GM21447 (cell line): Measurements from ENCODE around the gene SEC61A2.
"Not testable (repeated sequence)": the region's sequence is repeated elsewhere in the genome, so short reads cannot be mapped to it uniquely, and the experiment has no call there.

Experiments
- ATAC-seq: cut with Tn5 transposase; IDR thresholded peaks from one replicate; pipeline ENCODE4 v1.9.1; 2021; ENCODE audit not compliant: unreplicated experiment

Gene SEC61A2

DNA sequence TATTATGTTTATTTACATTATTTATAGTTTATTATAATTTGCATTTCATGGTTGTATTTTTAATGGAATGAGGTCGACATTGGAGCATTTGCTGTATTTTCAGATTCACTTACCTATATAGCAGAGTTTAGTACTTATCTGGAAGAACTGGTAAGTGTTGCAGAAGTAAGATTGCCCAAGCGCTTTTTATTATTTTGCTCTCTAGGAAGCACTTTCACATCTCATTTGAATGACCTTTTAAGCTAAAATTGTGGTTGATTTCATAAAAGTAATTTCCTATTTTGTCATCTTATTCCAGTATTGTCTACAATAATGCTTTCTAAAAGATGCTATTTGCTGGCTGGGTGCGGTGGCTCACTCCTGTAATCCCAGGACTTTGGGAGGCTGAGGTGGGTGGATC is 28.6 kb downstream of the SEC61A2 start:
- ATAC-seq = no peak

- ATAC-seq = no peak
These were observed 31.2 kb downstream of the SEC61A2 start for GRCh38 chr10:12160664-12161063.

DNA sequence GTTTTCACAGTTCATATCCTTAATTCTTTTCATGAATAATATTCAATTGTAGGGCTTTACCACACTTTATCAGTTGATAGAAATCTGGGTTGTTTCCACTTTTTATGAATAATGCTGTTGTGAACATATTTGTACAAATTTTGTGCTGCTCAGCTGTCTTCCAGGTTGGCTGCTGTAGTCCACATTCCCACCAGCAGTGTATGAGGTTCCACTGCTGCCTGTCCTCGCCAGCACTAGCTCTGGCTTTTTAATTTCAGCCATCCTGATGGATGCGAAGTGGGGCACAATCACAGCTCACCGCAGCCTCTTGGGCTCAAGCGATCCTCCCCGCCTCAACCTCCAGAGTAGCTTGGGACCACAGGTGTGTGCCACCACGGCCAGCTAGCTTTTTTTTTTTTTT is 33.5 kb downstream of the SEC61A2 start:
- no peak for ATAC-seq

DNA sequence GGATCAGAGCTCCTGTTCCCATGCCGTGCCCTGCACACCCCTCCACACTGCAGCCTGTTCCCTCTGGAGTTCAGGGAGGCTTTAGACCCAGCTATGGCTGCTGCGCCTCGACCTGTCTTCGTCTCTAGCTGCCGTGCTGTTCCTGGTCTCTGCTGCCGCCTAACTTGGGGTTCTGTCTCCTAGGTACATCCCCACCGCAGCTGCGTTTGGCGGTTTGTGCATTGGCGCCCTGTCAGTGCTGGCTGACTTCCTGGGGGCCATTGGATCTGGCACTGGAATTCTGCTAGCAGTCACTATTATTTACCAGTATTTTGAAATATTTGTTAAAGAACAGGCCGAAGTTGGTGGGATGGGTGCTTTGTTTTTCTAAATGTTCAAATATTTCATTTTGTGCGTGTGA is 34.6 kb downstream of the SEC61A2 start:
- no peak for ATAC-seq

DNA sequence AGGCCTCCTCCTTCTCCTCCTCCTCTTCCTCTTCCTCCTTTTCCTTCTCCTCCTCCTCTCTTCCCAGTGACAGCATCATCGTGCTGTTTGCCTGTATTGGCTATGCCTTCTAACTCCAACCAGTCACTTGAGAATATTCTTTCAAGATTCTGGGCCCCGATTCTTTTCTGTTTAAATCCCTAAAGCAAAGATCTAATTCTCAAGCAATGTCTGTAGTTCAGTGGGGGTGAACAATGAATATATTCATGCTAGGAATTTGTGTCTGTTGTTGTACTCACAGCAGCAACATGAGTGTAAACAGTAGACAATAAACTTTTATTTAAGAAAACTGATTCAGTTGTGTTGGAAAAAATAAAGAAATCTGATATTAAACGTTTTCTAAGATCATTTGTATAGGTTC is 35.6 kb downstream of the SEC61A2 start:
- no peak for ATAC-seq

DNA sequence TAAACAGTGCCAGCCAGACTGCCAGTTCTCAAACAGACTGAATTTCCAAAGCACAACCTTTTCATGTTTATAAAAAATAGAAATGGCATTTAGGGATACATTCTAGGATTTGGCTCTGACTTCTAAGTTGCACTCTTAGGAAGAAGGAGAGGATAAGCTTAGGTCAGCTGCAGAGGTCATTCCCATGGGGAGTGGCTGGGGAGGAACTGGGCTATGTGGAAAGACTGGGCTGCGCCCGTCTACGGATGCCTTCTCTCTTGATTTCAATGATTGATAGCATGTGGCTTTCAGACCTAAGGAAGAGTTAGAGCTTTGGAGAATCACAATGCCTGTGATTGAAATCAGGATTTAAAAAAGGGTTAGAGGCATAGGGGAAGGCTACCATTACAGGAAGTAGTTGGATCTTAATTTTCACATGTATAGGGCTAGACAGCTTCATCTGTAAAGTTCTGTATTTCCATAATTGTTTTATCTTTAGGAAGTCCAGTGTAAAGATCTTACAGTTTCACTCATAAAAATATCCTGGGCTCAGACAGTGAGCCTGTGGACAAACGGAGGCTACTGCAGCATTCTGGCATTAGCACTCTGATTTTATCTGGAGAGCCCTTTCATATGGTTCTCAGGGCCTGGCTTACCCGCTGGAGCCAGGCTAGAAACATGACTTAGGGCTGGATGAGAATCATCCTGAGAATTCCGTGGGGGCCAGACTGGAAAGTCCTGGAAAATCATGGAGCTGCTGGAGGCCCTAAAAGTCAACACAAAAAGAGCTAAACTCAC is 36.7 kb downstream of the SEC61A2 start:
- no peak for ATAC-seq

DNA sequence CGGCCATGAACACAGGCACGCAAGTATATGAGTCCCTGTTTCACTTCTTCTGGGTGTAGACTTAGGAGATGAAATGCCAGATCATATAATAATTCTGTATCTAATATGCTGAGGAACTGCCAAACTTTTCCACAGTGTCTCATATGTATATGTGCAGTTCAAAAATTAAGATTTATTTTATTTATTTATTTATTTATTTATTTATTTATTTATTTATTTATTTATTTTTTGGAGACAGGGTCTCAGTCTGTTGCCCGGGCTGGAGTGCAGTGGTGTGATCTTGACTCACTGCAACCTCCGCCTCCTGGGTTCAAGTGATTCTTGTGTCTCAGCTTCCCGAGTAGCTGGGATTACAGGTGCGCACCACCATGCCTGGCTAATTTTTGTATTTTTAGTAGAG is 42.0 kb downstream of the SEC61A2 start:
- ATAC-seq = not testable (repeated sequence)

GRCh38 chr10:12177642-12178041 is 48.2 kb downstream of the SEC61A2 start:
- no peak for ATAC-seq

DNA sequence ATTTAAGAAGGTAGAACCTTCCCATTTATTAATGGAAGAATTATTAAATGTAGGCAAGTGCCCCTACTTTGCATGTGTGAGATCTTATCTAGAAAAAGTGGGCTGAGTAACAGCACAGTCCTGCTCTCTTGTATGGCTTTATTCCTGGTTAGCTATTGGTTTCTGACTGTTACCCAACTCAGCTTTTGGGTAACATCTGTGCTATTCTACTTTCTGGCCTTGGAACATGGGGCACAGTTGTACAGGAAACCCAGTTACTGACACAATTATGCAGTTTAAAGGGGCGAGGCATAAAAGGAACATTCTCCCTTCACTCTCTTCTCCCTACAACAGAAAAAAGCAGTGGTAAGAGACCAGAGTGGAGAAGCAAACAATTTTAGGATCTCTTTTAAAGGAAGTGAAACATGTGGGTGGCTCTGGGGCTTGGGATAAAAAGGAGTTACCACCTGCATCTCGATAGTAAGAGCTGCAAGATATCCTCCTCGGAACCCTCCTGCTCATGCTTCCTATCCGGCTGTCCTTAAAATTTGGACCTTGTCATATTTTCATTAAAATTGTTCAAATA is 50.2 kb downstream of the SEC61A2 start:
- no peak for ATAC-seq

GRCh38 chr10:12180221-12180974 is 50.9 kb downstream of the SEC61A2 start:
- ATAC-seq = no peak

DNA sequence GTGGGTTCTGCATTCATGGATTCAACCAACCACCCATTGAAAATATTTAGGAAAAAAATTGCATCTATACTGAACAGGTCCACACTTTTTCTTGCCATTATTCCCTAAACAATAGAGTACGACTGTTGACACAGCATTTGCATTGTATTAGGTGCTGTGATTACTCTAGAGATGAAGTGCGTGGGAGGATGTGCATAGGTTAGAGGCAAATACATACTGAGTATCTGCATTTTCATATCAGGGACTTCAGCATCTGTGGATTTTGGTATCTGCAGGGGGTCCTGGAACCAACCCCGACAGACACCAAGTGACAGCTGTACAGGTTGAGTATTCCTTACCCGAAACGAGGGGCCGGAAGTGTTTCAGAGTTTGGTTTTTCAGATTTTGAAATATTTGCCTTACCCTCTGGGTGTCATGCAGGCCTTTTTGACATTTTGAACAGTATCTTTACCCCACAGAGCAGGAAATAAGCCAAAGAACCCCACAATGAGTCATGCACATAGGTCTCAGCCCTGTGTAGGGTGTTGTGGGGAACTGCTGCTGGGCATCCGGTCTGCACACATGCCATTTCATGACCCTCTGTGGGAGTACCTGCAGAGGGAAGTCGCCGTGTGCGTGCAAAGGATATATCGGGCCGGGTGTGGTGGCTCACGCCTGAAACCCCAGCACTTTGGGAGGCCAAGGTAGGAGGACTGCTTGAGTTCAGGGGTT is 51.7 kb downstream of the SEC61A2 start:
- ATAC-seq = peak; percentile 87

DNA sequence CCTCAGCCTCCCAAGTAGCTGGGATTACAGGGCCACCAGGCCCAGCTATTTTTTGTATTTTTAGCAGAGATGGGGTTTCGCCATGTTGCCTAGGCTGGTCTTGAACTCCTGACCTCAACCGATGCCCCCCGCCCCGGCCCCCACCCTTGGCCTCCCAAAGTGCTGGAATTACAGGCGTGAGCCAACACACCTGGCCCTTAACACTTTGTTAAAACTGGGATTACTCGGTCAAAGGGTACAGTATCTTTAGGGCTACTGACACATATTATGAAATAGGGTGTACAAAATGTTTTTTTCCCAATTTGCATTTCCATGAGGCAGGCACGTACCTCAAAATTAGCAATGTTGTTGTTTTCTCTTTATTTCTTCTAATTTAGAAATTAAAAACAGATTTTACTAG is 54.7 kb downstream of the SEC61A2 start:
- ATAC-seq = no peak

GRCh38 chr10:12186323-12186722 is 56.8 kb downstream of the SEC61A2 start:
- ATAC-seq = no peak

- no peak for ATAC-seq
These were observed 57.9 kb downstream of the SEC61A2 start for GRCh38 chr10:12187321-12187905.

- no peak for ATAC-seq
These were observed 59.2 kb downstream of the SEC61A2 start for GRCh38 chr10:12188656-12189055.

DNA sequence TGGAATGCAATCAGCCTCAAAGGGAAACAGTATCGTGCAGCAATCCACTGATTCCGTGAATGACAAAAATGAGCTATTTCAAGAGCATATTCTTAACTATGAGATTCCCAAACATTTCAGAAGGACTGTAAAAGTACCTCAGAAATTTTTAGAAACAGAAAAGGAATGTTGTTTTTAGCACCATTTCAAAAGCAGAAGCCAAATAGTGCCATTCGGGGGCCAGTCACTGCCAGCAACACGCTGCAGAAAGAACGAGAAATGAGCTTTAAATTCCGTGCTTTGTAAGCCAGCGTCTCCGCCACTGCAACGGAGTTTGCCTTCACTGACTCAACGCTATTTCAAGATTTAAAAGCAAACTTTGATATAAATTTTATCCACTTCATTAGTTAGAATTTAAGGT is 59.9 kb downstream of the SEC61A2 start:
- ATAC-seq = no peak

GRCh38 chr10:12191715-12192114 is 62.2 kb downstream of the SEC61A2 start:
- no peak for ATAC-seq

DNA sequence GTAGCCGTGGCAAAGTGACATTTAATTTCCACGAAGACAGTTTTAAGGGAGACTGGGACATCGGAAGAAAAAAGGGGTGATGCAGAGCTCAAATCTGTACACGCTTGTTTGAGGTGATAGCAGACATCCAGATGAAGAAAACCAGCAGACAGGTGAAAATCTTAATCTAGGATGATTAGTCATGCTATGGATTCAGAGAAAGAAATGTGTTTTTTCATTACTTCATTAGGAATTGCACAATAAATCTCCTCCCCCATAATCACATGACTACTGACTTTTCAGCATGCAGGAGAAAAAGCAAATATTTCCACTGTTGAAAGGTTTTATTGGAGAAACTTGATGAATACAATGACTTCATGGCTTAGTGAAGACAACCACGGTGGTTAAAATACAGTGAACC is 63.7 kb downstream of the SEC61A2 start:
- no peak for ATAC-seq

DNA sequence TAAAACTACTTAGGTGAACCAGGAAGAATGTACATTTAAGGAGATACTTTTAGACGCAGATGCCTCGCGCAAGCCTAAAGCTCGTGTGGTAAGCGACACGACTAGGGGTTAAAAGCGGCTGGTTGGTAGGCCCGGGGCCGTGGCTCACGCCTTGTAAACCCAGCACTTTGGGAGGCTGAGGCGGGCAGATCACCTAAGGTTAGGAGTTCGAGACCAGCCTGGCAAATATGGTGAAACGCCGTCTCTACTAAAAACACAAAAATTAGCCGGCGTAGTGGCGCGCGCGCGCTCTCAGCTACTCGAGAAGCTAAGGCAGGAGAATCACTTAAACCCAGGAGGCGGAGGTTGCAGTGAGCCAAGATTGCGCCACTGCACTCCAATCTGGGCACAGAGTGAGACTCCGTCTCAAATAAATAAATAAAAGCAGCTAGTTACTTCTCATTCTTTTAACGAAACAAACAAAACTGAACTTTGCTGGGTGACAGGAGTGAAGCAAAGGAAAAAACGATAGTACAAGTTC is 65.3 kb downstream of the SEC61A2 start:
- no peak for ATAC-seq

DNA sequence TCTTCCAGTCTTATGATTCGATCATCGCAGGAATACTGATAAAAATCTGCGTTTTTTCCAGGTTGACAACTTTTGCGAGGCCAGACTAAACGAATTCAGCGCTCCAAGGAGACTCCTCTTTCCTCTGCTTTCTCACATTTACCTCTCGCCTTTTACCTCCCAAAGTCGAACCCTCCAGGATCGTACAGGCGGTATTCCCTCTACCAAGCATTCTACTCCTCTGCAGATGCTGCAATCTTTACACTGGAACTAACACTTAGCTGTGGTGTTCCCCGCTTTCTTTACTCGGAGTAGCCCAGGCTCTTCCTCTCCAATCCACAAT is 65.8 kb downstream of the SEC61A2 start:
- ATAC-seq = peak; percentile 13
